ENCODE results near the gene PTPN14. TPM values are rescaled to one million over a fixed set of nuclear protein-coding genes. Genes with fewer than 3 reads are reported as not detected.

PTPN14 gene
- total and polyA plus RNA-seq, 2 of the 4 experiments (the other 2 are of a cell fraction) = 21.5 to 31.7 TPM

GRCh38 chr1:214538496-214538895, 12.9 kb downstream of the PTPN14 start:
- H2AK9ac ChIP-seq (replicated peaks; ENCODE audit: low read depth, low read length, poor library complexity) = no peak overlapping the region
- peaks cover 20% of the 10 kb centered on the region for H3K4me1 ChIP-seq (ENCODE audit: control insufficient read depth, insufficient read depth, low read length)
- H3K4me3 ChIP-seq (ENCODE audit: insufficient read depth, low read depth, low read length) = no peak overlapping the region
- BruUV-seq (replicated peaks) = no TSS peak
- no peak overlapping the region for H4K5ac ChIP-seq (ENCODE audit: low read depth, low read length)
- no peak overlapping the region for H2BK15ac ChIP-seq (ENCODE audit: low read depth, low read length)
- dilution Hi-C loops (cut with HindIII; ENCODE audit: low sequenced_read_pairs, unreplicated experiment) = no loop called here
- H3K27me3 ChIP-seq (ENCODE audit: control insufficient read depth, insufficient read depth, low read length) = no peaks in the 10 kb centered on the region
- peaks cover 2% of the 10 kb centered on the region for H3K36me3 ChIP-seq (ENCODE audit: control insufficient read depth, insufficient read depth, low read length)
- no peak overlapping the region for H2BK5ac ChIP-seq (ENCODE audit: low read depth, low read length, poor library complexity, severe bottlenecking)
- H4K8ac ChIP-seq (ENCODE audit: low read depth in 2 of 2, low read length in 2 of 2) = no peak overlapping the region
- H2BK120ac ChIP-seq (ENCODE audit: low read depth, low read length) = no peak overlapping the region
- no peak overlapping the region for H3K23ac ChIP-seq (ENCODE audit: low read depth, low read length)
- H2BK20ac ChIP-seq (ENCODE audit: low read depth, low read length) = no peak overlapping the region
- intact Hi-C loops (cut with micrococcal nuclease) = no loop called here
- H3K14ac ChIP-seq (replicated peaks; ENCODE audit: low read depth, low read length) = no peak overlapping the region
- no peak overlapping the region for H3K18ac ChIP-seq (ENCODE audit: low read depth, low read length)
- H3K9me1 ChIP-seq (ENCODE audit: insufficient read depth, low read length) = peaks cover 20% of the 10 kb centered on the region
- H3K4ac ChIP-seq (ENCODE audit: low read depth, low read length) = no peak overlapping the region
- H3K4me2 ChIP-seq (ENCODE audit: low read depth, low read length) = no peak overlapping the region
- TF ChIP-seq ELK1 (IDR thresholded peaks at IDR 0.05; ENCODE audit: borderline replicate concordance, low read depth, low read length) (no peak), SMC3 (IDR thresholded peaks at IDR 0.05; ENCODE audit: low read depth, low read length) (no peak), FOS (IDR thresholded peaks at IDR 0.05; ENCODE audit: low read depth, low read length) (no peak), CEBPB (IDR thresholded peaks at IDR 0.05; ENCODE audit: low read depth, low read length) (no peak), MAFK (IDR thresholded peaks at IDR 0.05; ENCODE audit: low read depth, low read length) (no peak), RAD21 (IDR thresholded peaks at IDR 0.05; ENCODE audit: low read length) (no peak), MAZ (IDR thresholded peaks at IDR 0.05; ENCODE audit: borderline replicate concordance, low read depth, low read length) (no peak), RFX5 (IDR thresholded peaks at IDR 0.05; ENCODE audit: low read depth, low read length) (no peak), CTCF (conservative IDR thresholded peaks at IDR 0.05; ENCODE audit: low read depth, low read length) (no peak)
- H3K27ac ChIP-seq (ENCODE audit: insufficient read depth, low read length) = no peak overlapping the region
- no peak overlapping the region for H3K56ac ChIP-seq (ENCODE audit: extremely low read depth, insufficient read depth, low read length)
- peaks cover 14 to 64% of the 10 kb centered on the region in 2 experiments; a peak in 3 of 4 replicates for H3K79me1 ChIP-seq (ENCODE audit: low read depth in 1 of 2, low read length in 2 of 2)
- no peak overlapping the region for H4K91ac ChIP-seq (ENCODE audit: insufficient read depth, low read depth, low read length)
- no peak overlapping the region for H2AK5ac ChIP-seq (ENCODE audit: low read depth, low read length)
- no CpG with 5 or more reads among the region's 3 CpGs for WGBS, 2 experiments (ENCODE audit: extremely low coverage in 2 of 2, insufficient read length in 1 of 2)
- DNase-seq (no peak), ATAC-seq (ENCODE audit: low read depth) (no peak)
- no peaks in the 10 kb centered on the region for H3K9me3 ChIP-seq (ENCODE audit: control insufficient read depth, insufficient read depth, low read length)
- no peak overlapping the region for H3K9ac ChIP-seq (ENCODE audit: low read depth, low read length)
- no peak overlapping the region for H2AFZ ChIP-seq (replicated peaks; ENCODE audit: low read length, poor library complexity)
- H4K20me1 ChIP-seq (ENCODE audit: insufficient read depth, low read length) = peaks cover 68% of the 10 kb centered on the region
- ChIA-PET POLR2A (ENCODE audit: unreplicated experiment) (no interaction called here), CTCF (interaction anchor here (1.6 kb wide), 1 partner anchor 11 kb away, joined by 5 read pairs; no protein-coding TSS in a partner anchor)
- in situ Hi-C loops (cut with MboI; ENCODE audit: low sequenced_read_pairs) = no loop called here

Data from IMR-90 (cell line).